HG03066 (cell line): ENCODE measurements around the gene CFAP74.

Experiments
- ATAC-seq: cut with Tn5 transposase; IDR thresholded peaks from one replicate; pipeline ENCODE4 v1.9.1; 2021; ENCODE audit warnings: low read depth; ENCODE audit not compliant: unreplicated experiment

The CFAP74 gene

DNA sequence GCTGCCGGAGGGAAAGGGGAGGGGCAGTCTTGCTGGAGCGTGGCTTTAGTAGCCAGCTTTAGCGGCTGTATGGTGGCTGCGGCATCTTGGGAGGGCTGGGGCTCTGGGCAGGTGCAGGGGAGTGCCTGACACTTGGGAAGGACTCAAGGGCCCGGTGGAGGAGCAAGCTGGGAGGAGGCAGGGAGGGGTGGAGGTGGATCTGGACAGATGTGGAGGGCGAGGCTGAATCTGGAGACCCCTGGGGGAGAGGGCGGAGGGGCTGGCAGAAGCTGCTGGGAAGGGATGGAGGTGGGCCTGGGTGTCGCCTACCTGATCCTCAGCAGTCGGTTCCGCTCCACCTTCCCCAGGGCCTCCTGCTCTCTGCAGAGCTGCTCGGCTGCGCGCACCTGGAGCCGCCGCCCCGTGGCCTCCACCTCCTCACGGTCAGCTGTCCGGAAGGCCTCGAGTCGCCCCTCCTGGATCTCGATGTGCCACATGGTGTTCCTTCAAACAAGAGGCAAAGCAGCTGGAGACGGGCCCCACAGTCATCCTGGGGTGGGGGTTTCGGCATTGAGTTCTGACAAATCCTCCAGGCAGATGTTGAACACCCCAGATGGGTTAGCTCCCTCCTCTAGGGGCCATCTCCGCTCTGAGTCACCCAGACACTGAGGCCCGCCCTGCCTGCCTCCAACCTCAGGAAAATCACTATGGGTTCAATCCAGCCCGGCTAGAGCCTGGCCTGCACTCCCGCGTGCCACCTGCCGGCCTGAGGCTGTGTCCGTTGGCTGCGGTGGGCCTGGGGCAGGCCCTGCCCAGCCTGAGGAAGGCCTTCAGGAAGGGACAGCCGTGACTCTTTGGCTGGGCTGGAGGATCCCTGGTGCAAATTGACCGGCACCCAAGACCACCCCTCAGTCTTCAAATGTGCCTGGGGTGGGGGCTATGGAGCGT is 29.6 kb downstream of the CFAP74 start:
- ATAC-seq, result no peak

DNA sequence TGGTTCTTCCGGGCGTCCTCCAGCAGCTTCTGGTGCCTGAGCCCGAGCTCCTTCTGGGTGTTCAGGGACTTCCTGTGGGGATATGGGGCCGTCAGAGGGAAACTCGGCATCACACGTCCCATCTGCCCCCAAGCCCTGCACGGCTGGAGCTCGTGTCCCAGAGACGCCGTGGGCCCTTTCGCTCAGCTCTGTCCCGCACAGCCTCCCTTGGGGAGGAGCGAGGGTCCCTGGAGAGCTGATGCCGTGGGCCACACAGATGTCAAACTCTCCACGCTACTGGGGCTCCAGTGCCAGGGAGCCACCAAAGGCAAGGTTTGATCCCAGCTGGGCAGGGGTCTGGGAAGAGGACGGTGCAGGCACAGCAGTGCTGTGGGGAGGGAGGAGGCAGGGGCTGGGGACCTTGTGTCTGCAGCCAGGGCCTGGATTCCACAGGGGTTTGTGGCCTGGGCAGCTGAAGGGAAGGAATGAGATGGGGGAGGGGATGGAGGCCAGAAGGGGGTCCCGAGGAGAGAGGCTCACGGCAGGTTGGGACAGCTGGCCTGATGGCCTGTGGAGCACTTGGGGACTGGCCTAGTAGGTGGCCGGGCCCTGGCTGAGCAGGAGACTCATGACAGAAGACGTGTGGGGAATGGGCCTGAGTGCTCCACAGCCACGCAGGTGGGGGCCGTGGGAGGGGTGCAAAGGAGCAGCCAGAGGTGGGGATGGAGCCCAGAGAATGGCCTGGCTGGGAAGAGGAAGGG is 30.4 kb downstream of the CFAP74 start:
- no peak for ATAC-seq

DNA sequence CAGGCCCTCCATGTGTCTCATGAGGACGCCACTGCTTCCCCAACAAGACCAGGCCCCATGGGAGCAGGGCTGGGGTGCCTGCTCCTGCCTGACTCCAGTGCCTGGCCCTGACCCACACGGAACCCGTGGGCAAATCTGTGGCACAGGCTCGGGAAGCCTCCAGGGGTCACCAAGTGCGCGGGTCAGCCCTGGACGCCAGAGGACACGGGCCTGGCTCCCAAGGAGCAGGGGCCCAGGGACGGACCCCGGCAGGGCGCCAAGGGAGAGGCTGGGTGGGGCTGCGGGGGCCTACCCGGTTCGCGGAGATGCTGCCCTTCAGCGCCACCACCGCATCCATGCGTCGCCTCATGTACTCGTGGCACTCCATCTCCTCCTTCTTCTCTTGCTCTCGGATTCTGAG is 31.9 kb downstream of the CFAP74 start:
- no peak for ATAC-seq

DNA sequence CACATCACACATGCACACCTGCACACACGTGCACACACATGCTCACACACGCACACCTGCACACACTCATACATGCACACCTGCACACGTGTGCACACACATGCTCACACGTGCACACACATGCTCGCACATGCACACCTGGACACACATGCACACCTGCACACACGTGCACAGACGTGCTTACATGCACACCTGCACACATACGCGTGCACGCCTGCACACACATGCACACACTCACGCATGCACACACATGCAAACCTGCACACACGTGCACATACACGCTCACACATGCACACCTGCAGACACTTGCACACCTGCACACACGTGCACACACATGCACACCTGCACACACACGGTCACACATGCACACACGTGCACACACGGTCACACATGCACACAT is 32.6 kb downstream of the CFAP74 start:
- ATAC-seq, result no peak

DNA sequence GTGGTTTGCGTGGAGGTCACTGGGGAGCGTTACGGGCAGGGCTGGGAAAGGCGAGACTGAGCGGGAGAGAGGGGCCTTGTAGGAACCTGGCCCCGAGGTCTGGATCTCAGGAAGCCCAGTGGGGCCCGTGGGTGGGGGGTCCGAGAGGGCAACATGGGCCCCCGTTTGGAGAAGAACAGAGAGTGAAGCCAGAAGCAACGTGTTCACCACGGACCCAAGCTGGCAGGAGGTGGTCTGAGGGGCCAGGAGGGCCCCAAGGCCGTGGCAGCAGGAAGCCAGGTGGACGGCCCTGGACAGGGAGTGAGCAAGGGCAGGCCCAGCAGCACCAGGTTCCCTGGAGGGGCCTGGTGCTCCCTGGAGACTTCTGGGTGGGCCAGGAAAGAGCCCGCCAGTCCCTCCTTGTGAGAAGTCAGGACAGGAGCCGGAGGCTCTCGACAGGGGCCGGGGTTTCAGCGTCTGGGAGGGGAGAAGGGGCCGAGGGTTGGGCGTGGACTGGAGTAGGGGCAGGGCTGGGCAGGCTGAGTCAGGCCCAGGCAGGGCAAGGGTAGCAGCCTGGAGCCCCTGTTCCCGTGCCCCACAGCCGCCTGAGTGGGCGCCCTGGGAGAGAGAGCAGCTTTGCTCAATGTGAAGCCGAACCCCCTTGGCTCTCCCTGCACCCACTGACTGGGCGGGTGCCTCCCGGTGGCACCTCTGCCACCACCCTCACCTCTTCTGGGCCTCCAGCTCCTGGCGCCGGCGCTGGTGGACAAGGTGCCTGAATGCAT is 33.5 kb downstream of the CFAP74 start:
- no peak for ATAC-seq

DNA sequence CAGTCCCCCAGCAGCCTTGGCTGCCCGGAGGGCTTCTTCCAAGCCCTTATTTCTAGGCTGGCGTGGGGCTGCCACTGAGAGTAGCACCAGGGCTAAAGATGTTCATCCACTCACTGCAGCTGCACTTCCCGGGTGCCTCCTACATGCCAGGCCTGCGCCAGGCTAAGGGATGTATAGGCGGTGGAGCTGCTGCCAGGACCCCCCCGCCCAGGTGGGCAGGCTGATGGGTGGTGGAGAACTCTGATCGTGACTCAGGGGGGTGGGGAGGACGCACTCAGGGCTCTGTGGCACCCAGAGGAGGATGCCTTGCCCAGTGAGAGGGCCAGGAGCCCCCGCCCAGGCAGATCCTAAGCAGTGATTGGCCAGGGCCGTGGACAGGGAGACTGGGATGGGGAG is 34.1 kb downstream of the CFAP74 start:
- no peak for ATAC-seq

DNA sequence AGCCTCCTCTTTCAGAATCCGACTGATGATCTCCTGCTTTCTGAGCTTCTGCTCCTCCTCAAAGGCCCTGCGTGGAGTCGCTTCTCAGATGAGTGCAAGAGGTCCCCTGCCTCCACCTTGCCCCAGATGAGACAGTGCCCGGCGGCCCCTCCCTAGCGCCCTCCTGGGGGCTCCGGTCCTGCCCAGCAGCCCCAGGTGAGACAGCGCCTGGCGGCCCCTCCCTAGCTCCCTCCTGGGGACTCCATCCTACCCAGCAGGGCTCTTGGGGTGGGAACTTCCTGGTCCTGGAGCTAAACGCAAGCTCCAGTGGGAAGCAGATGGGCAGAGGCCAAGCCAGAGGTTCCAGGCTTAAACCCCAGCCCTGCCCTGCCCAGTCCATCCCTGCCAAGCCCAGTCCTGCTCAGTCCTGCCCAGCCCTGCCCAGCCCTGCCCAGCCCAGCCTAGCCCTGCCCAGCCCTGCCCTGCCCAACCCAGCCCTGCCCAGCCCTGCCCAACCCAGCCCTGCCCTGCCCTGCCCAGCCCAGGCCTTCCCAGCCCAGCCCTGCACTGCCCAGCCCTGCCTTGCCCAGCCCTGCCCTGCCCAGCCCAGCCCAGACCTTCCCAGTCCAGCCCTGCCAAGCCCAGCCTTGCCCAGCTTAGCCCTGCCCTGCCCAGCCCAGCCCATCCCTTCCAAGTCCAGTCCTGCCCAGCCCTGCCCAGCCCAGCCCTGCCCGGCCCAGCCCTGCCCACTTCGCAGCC is 34.6 kb downstream of the CFAP74 start:
- ATAC-seq, result no peak

DNA sequence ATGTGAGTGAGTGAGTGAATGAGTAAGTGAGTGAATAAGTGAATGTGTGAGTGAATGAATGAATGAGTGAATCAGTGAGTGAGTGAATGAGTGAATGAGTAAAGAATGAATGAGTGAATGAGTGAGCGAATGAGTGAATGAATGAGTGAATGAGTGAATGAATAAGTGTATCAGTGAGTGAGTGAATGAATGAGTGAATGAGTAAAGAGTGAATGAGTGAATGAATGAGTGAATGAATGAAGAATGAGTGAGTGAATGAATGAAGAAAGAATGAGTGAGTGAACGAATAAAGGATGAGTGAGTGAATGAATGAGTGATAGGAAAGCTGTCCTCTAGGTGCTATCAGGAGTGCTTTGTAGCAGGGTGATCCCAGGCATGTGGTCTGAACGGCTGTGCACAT is 35.7 kb downstream of the CFAP74 start:
- ATAC-seq, result no peak

DNA sequence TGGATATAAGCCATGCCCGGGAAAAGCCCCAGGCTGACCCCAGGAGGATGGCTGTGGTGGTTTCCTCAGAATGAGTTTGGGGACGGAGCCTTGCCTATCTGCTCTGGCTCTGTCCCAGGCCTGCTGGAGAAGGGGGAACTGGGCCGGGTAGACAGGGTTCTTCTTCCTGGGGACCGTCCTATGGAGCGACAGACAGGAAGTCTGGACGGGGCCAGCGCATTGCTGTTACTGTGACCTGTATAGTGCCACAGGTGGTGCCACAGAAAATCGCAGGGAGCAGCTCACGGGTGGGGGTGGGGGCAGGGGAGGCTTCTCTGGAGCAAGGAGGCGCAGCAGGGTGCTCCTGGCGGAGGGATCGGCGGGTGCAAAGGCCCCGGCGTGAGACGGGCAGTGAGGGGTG is 36.4 kb downstream of the CFAP74 start:
- no peak for ATAC-seq

DNA sequence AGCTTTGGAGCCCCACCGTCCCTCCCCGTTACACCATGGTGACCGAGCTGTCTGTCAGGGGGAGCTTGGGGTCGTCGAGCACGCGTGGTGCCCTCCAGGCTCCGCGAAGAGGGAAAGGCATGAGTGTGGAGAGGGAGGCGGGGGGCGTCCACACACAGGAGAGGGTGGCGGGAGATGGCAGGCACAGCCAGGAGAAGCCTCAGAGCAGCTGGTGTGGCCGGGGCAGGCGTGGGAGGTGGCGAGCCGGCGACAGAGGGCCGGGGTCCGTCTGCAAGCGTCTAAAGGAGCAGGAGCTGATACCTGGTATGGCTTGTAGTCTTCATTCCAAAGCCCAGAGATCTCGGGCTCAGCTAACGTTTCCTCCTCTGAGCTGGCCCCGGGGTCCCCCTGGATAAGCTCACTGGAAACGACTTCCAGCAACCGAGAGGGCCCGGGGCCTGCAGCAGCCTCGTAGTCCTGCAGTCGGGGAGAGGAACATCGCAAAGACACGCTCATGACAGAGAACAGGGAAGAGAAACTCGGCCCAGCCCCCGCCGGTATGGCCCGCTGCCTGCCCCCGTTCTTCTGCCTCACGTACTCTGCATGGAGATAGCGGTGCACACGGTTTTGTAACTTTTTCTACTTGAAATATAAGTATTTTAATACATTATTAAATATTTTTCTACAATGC is 37.4 kb downstream of the CFAP74 start:
- no peak for ATAC-seq

DNA sequence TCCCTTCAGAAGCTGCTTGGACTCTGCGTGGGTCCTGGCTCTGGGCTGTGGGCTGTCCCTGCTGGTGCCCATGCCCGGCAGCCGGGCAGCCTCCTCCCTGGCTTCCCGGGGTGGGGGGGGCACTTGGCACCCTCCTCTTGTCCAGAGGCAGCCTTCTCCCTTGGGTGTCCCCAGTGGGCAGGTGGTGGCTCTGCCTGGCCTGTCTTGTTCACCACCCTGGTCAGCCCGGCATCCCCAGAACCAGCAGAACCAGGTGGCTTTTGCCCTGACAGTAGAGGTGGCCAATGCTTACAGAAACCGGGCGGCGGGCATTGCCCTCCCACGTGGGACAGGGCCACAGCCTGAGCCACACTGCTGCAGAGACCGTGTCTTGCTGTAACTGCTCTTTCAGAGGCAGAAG is 38.0 kb downstream of the CFAP74 start:
- no peak for ATAC-seq

DNA sequence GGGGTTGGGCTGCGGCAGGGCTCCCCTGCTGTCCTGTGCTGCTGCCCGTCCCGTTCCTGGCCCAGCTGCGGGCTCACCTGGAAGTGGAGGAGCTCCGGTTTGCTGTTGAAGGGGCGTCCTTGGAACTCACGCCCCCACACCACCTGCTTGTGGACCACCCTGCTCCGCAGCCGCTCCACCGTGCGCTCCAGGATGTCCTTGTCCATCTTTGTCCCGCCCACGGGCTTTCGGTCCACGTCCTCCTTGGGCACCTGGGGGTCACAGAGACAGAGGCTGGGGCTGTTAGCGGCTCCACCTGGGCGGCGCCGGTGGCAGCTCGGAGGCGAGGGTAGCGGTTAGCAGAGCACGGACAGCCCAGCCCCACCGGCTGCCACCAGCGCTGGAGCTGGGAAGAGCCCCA is 38.8 kb downstream of the CFAP74 start:
- no peak for ATAC-seq

DNA sequence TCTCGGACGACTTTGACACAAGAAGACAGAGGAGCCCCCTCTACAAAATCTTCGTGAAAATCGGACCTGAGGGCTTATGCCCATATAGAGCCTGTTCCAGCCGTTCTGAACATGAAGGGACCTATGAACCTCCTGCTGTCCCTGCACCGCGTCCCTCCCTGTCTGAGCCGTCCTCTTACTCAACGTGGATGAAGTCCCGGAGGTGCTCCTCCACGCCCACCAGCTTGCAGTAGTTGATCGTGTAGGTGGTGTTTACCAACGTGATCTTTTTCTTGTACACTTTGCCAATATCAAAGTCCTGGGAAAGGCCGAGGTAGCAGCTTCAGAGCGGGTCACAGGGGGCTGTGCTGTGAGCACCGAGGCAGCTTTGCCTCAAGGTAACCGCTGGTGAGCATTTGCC is 40.0 kb downstream of the CFAP74 start:
- ATAC-seq, result no peak

DNA sequence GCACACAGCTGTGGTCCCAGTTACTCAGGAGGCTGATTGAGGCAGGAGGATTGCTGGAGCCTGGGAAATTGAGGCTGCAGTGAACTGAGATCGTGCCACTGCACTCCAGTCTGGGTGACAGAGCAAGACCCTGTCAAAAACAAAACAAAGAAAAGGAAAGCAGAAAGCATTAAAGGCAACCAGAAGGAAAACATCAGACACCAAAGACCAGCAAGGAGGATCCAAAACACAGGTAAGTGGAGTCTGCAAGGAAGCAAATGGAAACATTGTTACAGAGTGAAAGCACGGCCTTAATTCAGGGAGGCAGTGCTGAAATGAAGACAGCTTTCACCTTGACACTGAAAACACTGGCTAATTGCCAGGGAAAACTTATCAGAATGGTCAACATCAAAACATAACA is 40.8 kb downstream of the CFAP74 start:
- ATAC-seq, result no peak

DNA sequence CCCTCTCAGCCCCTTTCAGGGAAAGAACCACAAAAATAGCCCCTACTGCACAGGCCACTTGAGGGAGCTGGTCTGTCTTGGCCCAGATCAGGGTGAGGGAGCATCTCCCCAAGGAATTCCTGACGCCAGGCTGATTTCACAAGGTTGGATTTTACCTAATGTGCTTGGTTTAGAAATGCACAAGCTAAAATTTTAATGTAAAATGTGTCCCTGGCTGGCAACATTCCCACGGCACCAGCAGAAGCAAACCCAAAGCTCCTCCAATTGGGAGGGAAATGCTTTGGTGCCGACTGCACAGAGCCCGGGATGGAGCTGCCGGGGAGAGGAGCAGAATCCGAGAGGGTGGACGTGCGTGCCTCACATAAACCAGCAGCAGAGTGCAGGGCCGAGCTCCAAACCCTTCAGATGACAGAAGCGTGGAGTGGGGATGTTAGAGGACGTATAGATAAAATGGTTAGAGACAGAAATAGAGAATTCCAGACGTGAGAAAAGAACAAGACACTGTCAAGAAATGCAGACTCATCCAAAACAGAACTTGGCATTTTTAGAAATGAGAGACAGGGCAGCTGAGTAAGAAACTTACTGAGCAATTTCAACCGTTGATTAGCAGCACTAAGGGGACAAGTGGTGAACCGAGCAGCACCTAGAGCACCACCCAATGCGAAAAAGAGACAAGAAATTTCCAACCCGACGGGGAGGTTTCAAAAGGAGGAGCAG is 42.9 kb downstream of the CFAP74 start:
- ATAC-seq, result no peak

DNA sequence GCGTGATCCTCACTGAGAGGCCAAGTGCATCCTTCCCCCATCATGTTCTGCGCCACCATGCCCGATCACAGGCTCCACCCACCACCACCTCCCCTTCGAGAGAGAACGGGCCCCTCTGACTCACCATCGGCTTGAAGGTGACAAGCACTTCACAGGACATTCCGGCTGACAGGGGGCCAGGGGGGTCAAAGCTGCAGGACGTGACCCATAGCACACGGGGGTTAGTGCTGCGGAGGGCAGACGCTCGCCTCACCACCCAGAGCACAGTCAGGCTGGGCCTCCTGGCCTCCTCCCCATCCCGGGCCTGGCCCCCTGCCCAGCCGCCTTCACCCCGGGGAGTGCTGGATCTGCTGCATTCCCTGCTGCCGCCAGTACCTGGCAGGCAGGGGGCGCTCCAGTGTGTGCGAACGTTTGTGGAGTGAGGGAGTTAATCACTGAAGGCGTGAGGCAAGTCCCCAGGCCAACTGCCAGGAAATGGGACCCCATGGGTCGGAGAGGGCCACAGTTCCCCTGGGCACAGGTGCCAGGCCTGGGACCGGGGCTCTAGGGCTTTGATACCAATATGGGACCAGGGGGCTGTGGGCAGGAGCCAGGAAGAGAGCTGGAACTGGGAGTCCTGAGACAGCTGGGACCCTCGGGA is 43.6 kb downstream of the CFAP74 start:
- no peak for ATAC-seq

DNA sequence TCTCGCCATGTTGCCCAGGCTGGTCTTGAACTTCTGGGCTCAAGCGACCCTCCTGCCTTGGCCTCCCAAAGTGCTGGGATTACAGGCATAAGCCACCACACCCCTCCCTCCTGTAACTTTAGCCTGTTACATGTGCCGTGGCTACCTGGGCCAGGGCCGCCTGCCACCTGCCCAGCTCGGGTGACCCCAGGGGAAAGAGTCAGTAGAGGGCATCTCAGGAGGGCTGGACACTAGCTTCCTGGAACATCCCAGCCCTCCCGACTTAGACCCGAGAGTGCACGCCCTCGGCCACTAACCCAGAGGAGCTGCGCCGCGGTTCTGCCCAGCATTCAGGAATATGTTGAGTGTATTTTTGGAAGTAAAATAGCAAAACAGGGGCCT is 44.1 kb downstream of the CFAP74 start:
- no peak for ATAC-seq

DNA sequence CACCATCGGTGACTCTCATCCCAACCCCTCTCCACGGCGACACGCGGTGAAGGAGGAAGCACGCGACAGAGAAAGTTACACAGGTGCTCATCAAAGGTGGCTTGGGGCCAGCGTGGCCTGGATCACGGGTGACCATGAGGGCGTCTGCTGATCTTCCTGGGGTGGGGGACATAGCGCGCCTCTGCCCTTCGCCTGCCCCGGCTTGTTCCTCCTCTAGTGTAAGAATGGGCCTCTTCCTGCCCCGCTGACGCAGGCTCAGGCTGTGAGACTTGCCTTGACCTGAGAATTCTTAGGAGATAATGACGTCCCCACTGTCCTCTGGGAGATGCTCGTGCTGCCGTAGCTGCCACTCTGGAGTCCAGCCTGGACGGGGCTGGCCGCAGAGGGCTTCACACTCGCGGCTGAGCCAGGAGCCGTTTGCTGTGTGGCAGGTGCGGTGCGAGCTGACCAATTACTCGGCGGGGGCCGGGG is 45.5 kb downstream of the CFAP74 start:
- ATAC-seq, result no peak

DNA sequence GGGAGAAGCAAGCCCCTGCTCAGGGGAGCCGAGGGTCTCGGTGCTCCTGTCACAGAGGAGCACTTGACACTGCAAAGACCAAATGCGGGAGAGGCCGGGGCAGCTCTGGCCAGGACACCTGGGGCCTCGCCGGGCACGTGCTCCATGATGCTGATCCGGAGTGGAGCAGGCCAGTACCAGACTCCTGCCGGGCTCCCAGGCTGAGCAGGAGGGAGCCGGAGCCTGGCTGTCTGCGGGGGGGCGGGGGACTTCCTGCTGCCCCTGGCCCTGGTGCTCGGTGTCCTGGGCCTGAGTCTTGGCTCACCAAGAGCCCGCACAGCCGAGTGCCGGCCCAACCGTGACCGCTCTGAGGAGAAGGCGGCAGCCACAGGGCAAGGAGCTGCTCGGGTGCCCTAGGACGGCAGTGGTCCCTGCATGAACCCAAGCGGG is 46.0 kb downstream of the CFAP74 start:
- no peak for ATAC-seq
